GM12878 (cell line): Measurements from ENCODE around the gene MAP1S. TPM values are rescaled to one million over a fixed set of nuclear protein-coding genes. Genes with fewer than 3 reads are reported as not detected.

ENCODE experiments used
- CBFB ChIP-seq: IDR thresholded peaks from 2 replicates; pipeline ENCODE4 v1.6.1; 2016; ENCODE audit warnings: antibody characterized with exemption, low read depth
- EP300 ChIP-seq, 2 experiments: fragments of 150-350 bp in 1 of 2; IDR thresholded peaks; 2 replicates each; pipeline ENCODE4 v1.6.1; 2011 to 2012; ENCODE audit warnings: low read depth in 2 of 2, low read length in 2 of 2, borderline replicate concordance in 1 of 2, improper control_type of control experiment in 1 of 2, inconsistent platforms in 1 of 2; ENCODE audit not compliant: control insufficient read depth in 1 of 2
- MTA2 ChIP-seq: fragments of 450-650 bp; IDR thresholded peaks from 2 replicates; pipeline ENCODE4 v1.6.1; 2016; ENCODE audit warnings: low read depth, mild to moderate bottlenecking, moderate library complexity
- STAT1 ChIP-seq: fragments of 450-650 bp; conservative IDR thresholded peaks from 2 replicates; pipeline ENCODE4 v1.6.1; 2014; ENCODE audit warnings: antibody characterized with exemption, mild to moderate bottlenecking
- polyA plus RNA-seq, 11 experiments: library from polyadenylated mRNA; depleted of rRNA in 4 of 11; unstranded in 6 of 11; stranded (reverse) in 5 of 11; fragments of >200 nt; fragmentation: Nextera tagmentation in 4 of 11; fragmentation: Illumina TruSeq in 1 of 11; extraction: Ambion mirVana in 4 of 11; extraction: Trizol in 1 of 11; gene quantifications; 1 replicate in 1 of 11; 2 replicates in 10 of 11; pipeline versions ENCODE4 v1.2.1 to v1.2.3, GENCODE V29; 2011 to 2016; ENCODE audit warnings: inconsistent platforms in 2 of 11, missing spikeins in 2 of 11, low read depth in 1 of 11
- total RNA-seq, 4 experiments: library from RNA; depleted of rRNA in 3 of 4; stranded (reverse); fragments of >200 nt in 3 of 4; fragmentation: Illumina TruSeq in 1 of 4; extraction: Trizol in 1 of 4; gene quantifications; 2 replicates each; pipeline versions ENCODE4 v1.2.1 to v1.2.3, GENCODE V29; 2013 to 2021
- TF ChIP-seq, protein P1 (sequence below): IDR thresholded peaks from 2 replicates; pipeline ENCODE4 v1.6.1; 2012; ENCODE audit warnings: improper control_type of control experiment, low read depth, low read length; ENCODE audit not compliant: insufficient replicate concordance
- TF ChIP-seq, protein P2 (sequence below): IDR thresholded peaks from 2 replicates; pipeline ENCODE4 v1.6.1; 2011; ENCODE audit warnings: low read depth, mild to moderate bottlenecking, low read length, moderate library complexity, borderline replicate concordance; ENCODE audit errors: extremely low read depth

The MAP1S gene
- total and polyA plus RNA-seq, 10 of the 15 experiments (the other 5 are each of a cell fraction or from before 2014, with no cell fraction given), result 2.1 to 63.9 (median 15.0) TPM

DNA sequence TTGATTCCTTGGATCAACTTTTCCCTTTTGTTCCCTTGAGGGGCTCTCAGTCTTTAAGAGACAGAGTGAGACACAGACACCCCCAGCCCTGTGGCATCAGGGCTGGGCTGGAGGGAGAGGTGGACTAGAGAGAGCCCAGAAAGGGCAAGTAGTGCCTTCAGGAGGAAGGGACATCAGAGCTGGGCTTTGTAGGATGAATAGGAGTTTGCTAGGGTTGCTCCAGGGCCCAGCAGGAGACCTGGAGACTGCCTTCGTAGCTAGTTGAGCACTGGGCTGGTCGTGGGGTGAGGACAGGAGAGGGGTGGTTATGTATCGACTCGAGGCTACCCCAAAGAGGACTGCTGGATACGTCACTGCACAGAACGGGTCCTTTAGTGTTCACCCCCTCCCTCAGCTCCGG, 5.4 kb downstream of the MAP1S start (continued):
- TF ChIP-seq, protein P1, sequence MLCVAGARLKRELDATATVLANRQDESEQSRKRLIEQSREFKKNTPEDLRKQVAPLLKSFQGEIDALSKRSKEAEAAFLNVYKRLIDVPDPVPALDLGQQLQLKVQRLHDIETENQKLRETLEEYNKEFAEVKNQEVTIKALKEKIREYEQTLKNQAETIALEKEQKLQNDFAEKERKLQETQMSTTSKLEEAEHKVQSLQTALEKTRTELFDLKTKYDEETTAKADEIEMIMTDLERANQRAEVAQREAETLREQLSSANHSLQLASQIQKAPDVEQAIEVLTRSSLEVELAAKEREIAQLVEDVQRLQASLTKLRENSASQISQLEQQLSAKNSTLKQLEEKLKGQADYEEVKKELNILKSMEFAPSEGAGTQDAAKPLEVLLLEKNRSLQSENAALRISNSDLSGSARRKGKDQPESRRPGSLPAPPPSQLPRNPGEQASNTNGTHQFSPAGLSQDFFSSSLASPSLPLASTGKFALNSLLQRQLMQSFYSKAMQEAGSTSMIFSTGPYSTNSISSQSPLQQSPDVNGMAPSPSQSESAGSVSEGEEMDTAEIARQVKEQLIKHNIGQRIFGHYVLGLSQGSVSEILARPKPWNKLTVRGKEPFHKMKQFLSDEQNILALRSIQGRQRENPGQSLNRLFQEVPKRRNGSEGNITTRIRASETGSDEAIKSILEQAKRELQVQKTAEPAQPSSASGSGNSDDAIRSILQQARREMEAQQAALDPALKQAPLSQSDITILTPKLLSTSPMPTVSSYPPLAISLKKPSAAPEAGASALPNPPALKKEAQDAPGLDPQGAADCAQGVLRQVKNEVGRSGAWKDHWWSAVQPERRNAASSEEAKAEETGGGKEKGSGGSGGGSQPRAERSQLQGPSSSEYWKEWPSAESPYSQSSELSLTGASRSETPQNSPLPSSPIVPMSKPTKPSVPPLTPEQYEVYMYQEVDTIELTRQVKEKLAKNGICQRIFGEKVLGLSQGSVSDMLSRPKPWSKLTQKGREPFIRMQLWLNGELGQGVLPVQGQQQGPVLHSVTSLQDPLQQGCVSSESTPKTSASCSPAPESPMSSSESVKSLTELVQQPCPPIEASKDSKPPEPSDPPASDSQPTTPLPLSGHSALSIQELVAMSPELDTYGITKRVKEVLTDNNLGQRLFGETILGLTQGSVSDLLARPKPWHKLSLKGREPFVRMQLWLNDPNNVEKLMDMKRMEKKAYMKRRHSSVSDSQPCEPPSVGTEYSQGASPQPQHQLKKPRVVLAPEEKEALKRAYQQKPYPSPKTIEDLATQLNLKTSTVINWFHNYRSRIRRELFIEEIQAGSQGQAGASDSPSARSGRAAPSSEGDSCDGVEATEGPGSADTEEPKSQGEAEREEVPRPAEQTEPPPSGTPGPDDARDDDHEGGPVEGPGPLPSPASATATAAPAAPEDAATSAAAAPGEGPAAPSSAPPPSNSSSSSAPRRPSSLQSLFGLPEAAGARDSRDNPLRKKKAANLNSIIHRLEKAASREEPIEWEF, result no peak
- TF ChIP-seq STAT1, result no peak
- no peak for TF ChIP-seq EP300 (IDR thresholded peaks at IDR 0.05; ENCODE audit: borderline replicate concordance in 1 of 2, control insufficient read depth in 1 of 2, low read depth in 2 of 2, low read length in 2 of 2)
- TF ChIP-seq, protein P2, sequence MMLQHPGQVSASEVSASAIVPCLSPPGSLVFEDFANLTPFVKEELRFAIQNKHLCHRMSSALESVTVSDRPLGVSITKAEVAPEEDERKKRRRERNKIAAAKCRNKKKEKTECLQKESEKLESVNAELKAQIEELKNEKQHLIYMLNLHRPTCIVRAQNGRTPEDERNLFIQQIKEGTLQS, result no peak
- TF ChIP-seq MTA2, result no peak
- no peak for TF ChIP-seq CBFB
